HG03354 (cell line): ENCODE measurements around the gene SLC26A8.
"Not testable (repeated sequence)": the region's sequence is repeated elsewhere in the genome, so short reads cannot be mapped to it uniquely, and the experiment has no call there.

Experiments used
- ATAC-seq: cut with Tn5 transposase; IDR thresholded peaks from one replicate; pipeline ENCODE4 v1.9.1; 2021; ENCODE audit warnings: mild to moderate bottlenecking; ENCODE audit not compliant: unreplicated experiment, poor library complexity, severe bottlenecking

SLC26A8 gene

DNA sequence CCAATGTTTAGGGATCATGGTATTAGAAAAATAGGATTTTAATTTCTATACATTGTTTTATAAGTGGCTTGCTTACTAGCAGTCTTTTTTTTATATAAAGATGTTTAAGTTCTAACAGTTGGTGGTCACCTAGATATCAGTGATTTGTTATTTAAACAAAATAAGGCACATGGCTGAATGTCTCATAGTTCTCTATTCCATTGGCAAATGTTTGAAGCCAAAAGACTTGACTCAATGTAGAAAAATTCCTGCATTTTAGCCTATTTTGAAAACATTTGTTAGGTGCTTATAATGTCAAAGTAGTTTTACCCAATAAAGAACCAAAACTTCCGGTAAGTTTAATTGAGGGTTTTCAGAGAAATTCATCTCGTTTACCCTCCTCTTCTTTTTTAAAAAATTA lies 30.0 kb upstream of the SLC26A8 start:
- no peak for ATAC-seq

DNA sequence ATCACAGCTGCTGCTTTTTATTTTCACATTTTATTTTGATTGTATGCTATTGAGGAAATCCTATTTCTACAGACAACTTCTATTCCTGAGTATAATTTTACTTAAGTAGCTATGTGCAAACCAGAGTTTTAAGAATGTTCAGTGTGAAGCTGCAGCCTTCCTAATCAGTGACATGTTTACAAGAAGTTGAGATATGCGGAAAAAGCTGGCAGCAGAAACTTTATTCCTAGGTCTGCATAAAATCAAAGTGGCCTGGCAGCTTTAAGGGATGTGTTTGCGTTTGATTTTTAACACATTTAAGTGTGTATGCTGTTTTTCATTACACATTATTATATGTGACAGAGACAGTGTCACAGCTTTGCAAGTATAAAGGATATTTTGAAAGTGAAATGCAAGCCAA lies 29.4 kb upstream of the SLC26A8 start:
- no peak for ATAC-seq

DNA sequence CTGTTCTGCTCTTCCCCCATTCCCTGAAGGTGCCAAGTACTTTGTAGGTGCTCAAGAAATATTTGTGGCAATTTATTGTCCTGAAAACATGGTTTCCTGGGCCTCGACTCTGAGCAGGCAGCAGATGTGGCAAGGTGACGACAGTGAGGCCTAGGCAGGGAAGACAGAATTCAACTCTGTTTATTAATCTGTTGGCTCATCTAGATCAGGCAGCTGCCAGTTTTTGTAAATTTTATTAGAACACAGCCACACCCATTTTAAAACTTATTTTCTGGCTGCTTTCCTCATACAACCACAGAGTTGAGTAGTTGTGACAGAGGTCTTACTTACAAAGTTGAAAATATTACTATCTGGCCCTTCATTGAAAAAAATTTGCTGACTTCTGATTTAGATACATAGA lies 27.7 kb upstream of the SLC26A8 start:
- ATAC-seq, result no peak

DNA sequence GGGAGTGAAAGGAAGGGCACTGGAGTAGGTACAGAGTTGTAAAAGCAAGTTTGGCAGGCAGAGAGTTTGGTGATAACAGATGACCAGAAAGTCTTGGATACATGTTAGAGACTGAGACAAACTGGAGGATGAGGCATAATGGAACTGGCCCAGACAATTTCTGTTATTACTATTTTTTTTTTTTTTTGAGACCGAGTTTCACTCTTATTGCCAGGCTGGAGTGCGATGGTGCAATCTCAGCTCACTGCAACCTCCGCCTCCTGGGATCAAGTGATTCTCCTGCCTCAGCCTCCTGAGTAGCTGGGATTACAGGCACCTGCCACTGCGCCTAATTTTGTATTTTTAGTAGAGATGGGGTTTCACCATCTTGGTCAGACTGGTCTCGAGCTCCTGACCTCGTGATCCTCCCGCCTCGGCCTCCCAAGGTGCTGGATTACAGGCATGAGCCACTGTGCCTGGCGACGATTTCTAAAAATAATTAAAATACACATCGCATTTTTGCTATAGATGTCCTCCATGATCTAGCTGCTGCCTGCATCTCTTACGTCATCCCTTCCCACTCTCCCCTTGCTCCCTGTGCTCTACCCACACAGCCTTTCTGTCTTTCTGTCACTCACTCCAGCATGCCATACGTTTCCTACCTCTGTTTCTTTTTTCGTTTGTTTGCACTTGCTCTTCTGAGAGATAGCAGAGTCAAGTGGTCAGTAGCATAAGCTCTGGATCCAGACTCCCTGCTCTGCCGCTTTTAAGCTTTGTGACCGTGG lies 26.7 kb upstream of the SLC26A8 start:
- ATAC-seq, result no peak

DNA sequence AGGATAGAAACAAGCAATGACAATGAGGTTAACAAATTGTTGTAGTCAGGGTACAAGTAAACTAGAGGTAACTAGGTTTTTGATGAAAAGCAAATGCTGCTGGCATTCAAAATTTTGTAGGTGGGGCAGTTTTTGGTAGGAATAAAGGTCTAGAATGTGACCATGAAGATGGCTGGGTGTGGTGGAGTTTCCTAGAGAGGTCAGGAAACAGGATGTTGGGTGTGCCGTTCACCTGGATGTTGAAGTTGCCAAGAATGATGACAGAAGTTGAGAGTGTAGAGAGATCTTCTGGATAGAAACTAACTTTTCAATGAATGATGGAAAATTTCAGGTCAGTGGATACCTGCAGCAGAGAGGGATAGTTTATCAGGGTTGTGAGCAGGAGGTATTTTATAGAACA lies 25.9 kb upstream of the SLC26A8 start:
- no peak for ATAC-seq

DNA sequence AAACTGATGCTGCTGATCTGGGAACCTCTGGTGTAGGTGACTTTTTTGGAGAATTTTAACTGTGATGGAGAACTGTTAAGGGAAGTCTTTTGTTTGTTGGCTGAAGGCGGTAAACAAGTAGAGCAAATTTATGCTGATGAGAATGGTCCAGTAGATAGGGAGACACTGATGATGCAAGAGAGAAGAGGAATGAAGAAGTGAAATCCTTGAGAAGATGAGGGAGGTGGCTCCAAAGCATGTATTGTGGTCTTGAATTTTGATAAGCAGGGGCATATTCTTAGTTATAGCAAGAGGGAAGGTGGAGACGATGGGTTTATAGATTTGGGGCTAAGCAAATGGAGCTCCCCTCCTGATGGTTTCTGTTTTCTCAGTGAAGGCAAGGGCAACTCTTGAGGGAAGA lies 25.1 kb upstream of the SLC26A8 start:
- ATAC-seq, result no peak

DNA sequence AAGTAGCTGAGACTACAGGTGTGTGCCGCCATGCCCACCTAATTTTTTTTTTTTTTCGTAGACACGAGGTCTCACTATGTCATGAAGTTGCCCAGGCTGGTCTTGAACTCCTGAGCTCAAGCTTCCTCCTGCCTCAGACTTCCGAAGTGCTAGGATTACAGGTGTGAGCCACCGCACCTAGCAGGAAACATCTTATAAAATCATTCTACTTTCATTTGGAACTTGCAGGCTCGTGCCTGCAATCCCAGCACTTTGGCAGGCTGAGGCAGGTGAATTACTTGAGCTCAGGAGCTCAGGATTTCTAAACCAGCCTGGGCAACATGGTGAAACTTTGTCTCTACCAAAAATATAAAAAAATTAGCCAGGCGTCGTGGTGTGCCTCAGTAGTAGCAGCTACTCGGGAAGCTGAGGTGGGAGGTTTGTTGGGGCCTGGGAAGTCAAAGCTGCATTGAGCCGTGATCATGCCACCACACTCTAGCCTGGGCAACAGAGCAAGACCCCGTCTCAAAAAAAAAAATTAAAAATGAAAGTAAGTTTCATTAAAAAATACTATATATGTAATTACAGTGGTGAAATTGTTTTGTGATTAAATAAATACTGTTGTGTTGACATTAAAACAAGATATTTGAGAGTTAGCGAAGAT lies 18.3 kb upstream of the SLC26A8 start:
- ATAC-seq, result no peak

DNA sequence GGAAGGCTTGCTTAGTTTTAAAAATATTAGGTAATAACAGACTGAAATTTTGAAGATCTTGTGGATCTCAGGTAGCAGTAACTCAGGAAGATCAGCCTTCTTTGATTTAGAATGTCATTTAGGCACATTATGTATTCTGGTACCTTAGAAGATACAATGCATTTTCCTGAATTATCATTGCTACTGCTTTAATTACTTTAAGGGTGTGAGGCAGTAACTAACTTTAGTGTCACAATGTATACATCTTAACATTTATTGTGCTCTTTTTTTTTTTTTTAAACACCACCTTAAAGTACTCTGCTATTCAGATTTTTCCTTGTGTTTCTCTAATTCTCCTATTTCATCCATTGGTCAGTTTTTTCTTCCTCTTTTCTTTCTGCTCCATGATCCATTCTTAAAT lies 16.5 kb upstream of the SLC26A8 start:
- no peak for ATAC-seq

DNA sequence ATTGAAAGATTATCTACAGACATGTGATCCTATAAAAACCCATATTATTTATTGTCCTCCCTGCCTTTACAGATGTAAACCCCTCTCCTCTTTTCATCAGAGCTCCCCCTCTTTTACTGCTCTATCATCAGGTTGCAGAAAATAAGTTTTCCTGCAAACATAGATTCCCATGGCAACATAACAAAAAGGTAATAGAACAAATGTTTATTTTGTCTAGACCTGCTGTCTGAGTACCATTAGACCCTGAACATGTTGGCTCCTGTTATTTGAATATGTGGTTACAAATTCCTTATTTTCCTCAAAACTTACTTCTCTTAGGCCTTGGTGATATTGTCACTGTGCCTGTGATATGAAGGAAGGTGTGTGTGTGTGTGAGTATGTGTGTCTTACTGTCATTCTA lies 14.7 kb upstream of the SLC26A8 start:
- no peak for ATAC-seq

DNA sequence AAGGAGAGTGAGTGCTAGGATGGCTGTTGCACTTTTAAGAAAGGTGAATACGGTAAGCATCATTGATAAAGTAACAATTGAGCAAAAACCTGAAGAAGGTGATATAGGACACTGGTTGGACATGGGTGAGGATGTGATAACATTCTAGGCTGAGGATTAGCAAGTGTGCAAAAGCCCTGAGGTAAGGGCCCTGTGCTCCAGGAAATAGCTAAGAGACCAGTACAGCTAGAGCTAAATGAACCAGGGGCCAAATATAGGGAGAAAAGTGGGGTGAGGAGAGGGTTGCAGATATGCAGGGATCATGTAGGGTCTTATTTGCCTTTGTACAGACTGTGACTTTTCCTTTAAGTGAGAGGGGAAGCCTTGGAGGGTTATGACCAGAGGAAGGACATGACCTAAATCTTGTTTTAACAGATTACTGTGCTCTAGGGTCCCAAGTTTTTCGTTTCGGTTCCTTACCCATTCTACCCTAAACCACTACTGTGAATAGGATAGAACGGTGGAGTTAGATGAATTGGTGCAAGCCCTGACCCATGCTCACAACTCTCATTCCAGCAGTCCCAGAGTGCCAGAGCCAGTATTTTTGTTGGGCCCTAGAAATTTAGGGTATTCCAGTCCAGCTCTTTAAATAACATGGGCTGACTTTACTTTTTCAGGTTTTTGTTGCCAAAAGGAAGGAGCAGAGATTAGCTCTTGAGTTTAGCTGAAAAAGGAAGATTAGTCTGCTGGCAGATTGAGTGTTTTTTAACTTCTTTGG lies 13.9 kb upstream of the SLC26A8 start:
- ATAC-seq, result no peak

DNA sequence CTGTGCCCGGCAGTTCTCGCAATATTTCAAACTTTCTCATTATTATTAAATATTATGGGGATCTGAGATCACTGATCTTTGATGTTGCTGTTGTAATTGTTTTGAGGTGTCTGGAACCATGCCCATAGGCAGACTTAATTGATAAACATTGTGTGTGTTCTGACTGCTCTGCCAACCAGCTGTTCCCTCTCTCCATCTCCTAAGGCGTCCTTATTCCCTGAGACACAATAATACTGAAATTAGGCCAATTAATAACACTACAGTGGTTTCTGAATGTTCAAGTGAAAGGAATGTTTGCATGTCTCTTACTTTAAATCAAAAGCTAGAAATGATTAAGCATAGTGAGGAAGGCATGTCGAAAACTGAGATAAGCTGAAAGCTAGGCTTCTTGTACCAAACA lies 10.8 kb upstream of the SLC26A8 start:
- no peak for ATAC-seq

DNA sequence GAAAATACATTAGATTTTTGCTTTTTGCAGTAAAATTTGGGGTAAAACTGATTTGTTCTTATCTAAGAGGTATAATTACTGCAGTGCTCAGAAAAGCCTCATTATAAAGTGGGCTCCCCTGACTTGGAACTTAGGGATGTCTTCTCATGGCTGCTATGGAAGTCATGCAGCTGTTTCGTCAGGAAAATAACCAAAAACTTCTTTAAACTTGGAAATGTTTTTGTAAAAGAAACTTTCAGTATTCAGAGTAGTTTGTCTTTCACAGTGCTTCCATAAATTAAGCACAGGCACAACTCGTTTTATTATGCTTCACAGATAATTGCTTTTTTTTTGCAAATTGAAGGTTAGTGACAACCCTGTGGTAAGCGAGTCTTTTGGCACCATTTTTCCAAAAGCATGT lies 10.0 kb upstream of the SLC26A8 start:
- no peak for ATAC-seq

DNA sequence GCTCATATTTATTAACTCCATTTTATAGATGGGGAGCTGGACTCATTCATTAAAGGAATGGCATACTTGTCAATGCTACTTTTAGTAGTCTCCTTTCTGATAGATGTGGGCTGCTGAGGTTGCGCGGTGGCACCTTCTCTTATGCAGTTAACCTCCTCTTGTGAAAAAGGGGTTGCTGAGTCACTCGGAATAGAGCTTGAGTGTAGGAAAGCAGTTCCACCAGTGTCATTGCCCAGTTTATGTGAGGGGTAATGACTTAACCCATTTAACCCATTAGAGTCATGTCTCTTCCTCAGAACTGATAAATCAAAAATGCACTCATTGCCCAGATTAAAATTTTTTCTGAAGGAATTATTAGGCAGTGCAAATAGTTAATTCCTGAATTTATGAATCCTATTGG lies 9.5 kb upstream of the SLC26A8 start:
- ATAC-seq, result no peak

DNA sequence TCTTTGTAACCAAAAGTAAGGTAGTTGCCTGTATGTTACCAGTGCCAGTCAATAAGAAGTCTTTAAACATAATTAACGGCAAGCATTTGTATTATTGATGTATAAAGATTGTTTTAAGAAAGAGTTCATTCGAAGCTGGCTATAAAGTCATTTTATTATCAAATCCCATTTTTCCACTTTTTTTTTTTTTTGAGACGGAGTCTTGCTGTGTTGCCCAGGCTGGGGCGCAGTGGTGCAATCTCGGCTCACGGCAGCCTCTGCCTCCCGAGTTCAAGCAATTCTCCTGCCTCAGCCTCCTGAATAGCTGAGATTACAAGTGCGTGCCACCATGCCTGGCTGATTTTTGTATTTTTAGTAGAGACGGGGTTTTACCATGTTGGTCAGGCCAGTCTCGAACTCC lies 8.7 kb upstream of the SLC26A8 start:
- not testable (repeated sequence) for ATAC-seq

DNA sequence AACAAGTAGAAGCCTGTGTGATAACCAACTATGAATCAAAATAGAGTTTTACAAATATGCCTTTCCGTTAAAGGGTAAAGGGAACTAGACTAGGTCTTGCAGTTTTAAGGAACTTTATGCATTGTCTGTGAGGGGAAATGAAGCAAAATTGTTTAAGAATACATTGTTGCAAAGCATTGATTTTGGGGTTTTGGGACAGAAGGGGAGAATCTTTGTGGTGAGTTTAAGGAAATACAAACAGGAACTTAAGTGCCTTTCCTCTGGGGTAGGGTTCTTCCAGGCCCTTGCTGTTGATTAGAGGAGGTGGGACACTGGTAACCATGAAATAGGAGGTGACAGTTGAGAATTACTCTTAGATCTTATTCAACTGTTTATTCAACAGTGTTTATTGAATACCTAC lies 7.8 kb upstream of the SLC26A8 start:
- ATAC-seq, result no peak

DNA sequence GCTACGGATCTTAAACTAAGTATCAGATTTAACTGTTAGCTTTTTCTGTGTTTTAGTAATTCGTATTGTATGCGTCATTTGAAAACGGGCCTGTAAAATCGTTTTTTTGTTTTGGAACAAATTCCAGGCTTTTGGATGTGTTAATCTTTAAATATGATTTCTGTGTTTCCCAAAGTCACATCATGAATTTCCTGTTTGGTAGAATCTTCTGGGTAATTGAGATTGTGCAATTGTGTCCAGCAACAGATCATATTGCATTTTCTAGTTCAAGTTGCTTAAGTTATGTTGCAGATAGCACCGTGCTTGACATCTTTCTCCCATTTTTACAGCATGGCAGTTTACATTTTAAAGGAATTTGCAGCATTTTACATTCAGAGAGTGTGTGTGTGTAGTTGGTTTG lies 5.0 kb upstream of the SLC26A8 start:
- ATAC-seq, result no peak

DNA sequence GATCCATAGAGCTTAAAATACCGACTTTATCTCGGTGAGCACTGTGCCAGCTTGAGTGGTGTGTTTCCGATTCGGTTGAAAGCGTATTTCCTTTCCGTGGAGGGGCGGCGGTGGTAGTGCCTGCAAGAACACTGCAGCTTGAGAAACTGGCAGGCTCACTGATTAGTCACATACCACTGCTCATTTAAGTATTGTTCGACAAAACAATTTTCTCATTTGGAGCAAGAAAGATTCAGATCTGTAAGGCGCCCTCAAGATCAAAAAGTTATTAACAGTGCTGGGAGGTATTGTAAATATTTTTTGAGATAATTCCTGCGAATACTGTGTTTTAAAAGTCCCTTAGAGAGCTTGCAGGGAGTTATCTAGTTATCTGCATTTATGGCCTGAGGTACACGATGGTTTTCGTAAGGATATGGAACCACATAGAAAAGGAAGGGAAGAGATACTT lies 4.5 kb upstream of the SLC26A8 start:
- no peak for ATAC-seq

DNA sequence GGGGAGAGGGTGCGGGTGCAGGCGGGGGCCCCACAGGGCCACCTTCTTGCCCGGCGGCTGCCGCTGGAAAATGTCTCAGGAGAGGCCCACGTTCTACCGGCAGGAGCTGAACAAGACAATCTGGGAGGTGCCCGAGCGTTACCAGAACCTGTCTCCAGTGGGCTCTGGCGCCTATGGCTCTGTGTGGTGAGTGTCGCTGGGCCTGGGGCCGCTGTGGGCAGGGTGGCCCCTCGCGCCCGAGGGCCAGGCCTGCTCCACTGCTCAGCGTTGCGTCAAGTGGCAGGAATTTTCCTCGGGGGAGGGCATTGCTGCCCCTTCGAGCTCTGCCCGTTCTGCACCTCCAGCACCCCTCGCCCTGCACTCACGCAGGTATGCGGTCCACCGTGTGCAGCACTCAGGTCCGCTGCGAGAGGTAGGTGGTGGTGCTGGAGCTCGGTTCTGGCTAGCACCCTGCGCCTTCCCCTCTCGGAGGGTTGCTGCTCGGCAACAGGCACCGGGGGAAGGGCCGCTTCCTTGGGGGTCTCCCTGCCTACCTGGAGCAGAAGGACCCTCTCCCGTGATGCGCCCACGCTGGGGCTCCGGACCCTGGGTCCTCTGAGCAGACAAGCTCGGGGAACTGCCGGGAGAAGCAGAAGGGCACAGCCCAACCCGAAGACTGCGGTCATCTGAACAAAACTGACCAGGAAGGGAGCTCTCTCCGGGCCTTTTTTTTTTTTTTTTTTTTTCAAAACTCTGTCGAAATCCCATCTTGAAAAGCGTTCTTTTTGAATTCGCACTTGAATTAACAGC lies 3.8 kb upstream of the SLC26A8 start:
- peak; percentile 29 for ATAC-seq

DNA sequence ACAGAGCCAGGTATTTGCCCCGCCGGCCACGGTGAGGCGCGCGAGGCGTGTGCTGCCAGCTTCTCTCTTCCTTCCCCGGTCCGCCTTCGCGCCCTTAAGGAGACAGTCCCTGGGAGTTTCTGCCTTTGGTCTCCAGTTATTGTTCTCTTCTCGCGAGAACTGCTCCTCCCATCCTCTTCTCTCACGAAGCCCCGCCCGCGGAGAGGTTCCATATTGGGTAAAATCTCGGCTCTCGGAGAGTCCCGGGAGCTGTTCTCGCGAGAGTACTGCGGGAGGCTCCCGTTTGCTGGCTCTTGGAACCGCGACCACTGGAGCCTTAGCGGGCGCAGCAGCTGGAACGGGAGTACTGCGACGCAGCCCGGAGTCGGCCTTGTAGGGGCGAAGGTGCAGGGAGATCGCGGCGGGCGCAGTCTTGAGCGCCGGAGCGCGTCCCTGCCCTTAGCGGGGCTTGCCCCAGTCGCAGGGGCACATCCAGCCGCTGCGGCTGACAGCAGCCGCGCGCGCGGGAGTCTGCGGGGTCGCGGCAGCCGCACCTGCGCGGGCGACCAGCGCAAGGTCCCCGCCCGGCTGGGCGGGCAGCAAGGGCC lies 3.2 kb upstream of the SLC26A8 start, which contains the start of gene MAPK14:
TSS of gene MAPK14 (plus strand) at position 308 of the 587 bp plus-strand sequence. CDS start 350 bp downstream, outside the sequence.
- peak; percentile 88 for ATAC-seq

DNA sequence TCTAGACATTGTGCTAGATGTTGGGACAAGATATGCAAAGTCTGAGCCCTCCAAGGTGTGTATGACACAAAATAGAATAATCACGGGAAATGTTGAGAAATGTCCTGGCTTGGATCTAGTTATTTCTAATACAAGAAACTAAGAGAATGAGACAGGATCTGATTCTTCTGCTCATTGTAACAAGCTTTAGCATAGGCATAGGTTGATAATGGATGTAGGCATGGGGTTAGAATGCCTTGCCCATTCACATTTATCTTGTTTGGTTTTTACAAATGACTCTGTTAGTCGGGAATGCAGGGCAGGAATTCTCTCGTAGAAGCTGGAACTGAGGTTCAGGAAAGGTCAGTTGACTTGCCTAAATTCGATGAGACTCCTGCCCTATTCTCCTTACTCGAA lies 1.5 kb upstream of the SLC26A8 start:
- no peak for ATAC-seq
